ENCODE measurements around the gene SLC43A1.

Gene SLC43A1

GRCh38 chr11:57497303-57498247 is 17.9 kb downstream of the SLC43A1 start:
- no peak for DNase-seq (ENCODE audit: low read depth in 2 of 2)

GRCh38 chr11:57496109-57496820 is 19.2 kb downstream of the SLC43A1 start:
- DNase-seq (ENCODE audit: low read depth in 2 of 2), result no peak

- no peak for DNase-seq (ENCODE audit: low read depth in 2 of 2)
Measured at GRCh38 chr11:57493507-57494503, 21.7 kb downstream of the SLC43A1 start.

- DNase-seq (ENCODE audit: low read depth in 2 of 2), result no peak
Measured at GRCh38 chr11:57491371-57492061, 24.0 kb downstream of the SLC43A1 start.

GRCh38 chr11:57490456-57491248 is 24.9 kb downstream of the SLC43A1 start:
- DNase-seq (ENCODE audit: low read depth in 2 of 2), result no peak

GRCh38 chr11:57487920-57488659 is 27.4 kb downstream of the SLC43A1 start:
- no peak for DNase-seq (ENCODE audit: low read depth in 2 of 2)

- no peak for DNase-seq (ENCODE audit: low read depth in 2 of 2)
Measured at GRCh38 chr11:57487021-57487778, 28.3 kb downstream of the SLC43A1 start.

GRCh38 chr11:57485217-57485990 is 30.1 kb downstream of the SLC43A1 start:
- no peak for DNase-seq (ENCODE audit: low read depth in 2 of 2)

- no peak for DNase-seq (ENCODE audit: low read depth in 2 of 2)
Measured at GRCh38 chr11:57484141-57484710, 31.3 kb downstream of the SLC43A1 start.

GRCh38 chr11:57483562-57483918 is 32.0 kb downstream of the SLC43A1 start:
- no peak for DNase-seq (ENCODE audit: low read depth in 2 of 2)

- DNase-seq (ENCODE audit: low read depth in 2 of 2), result no peak
Measured at GRCh38 chr11:57482782-57483561, 32.5 kb downstream of the SLC43A1 start.

GRCh38 chr11:57481915-57482781 is 33.4 kb downstream of the SLC43A1 start:
- no peak for DNase-seq (ENCODE audit: low read depth in 2 of 2)

- DNase-seq (ENCODE audit: low read depth in 2 of 2), result no peak
Measured at GRCh38 chr11:57481315-57481714, 34.2 kb downstream of the SLC43A1 start.

- DNase-seq (ENCODE audit: low read depth in 2 of 2), result no peak
Measured at GRCh38 chr11:57480409-57481137, 34.9 kb downstream of the SLC43A1 start.

- no peak for DNase-seq (ENCODE audit: low read depth in 2 of 2)
Measured at GRCh38 chr11:57479911-57480310, 35.6 kb downstream of the SLC43A1 start.
